BE2C (cell line): ENCODE measurements around the gene MGMT.

Source experiments
- DNase-seq: peaks from one replicate; pipeline ENCODE4 v3.0.0-alpha.2; 2020
- H3K27me3 ChIP-seq: fragments of 250-450 bp; sonication (Bioruptor Pico); 2 replicates; pipeline ENCODE4 v1.5.1; 2020; ENCODE audit warnings: mild to moderate bottlenecking
- H3K36me3 ChIP-seq: fragments of 250-450 bp; sonication (Bioruptor Pico); 2 replicates; pipeline ENCODE4 v1.5.1; 2020; ENCODE audit warnings: mild to moderate bottlenecking
- H3K4me1 ChIP-seq: fragments of 250-450 bp; sonication (Bioruptor Pico); 2 replicates; pipeline ENCODE4 v1.5.1; 2020
- H3K4me3 ChIP-seq: 2 replicates; pipeline ENCODE4 v1.5.1; 2011; ENCODE audit warnings: low read depth, low read length
- H3K9me3 ChIP-seq: fragments of 250-450 bp; sonication (Bioruptor Pico); 2 replicates; pipeline ENCODE4 v1.5.1; 2020
- TF ChIP-seq, protein P1 (sequence below): IDR thresholded peaks from 2 replicates; pipeline ENCODE4 v1.5.1; 2012; ENCODE audit warnings: mild to moderate bottlenecking, low read depth, low read length

MGMT gene

DNA sequence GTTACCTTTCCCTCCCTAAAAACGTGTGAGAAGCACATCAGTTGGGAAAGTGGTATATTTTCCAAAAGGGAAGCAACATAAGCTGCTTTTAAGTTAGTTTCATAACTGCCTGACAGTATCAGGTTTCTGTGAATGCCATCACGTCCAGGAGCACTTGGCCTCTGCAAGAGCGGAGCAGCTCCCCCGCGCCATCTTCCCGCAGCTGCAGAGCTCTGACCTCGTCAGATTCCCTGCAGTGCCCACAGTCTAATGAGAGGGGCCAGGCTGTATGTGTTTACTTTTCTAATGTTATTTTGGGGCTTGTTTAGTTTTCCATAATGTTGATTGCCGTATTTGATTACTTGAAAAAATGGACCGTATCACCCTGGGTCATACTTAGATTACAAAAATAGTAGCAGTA is 74.2 kb downstream of the MGMT start:
- H3K36me3 ChIP-seq = no peaks in the 10 kb centered on the region

DNA sequence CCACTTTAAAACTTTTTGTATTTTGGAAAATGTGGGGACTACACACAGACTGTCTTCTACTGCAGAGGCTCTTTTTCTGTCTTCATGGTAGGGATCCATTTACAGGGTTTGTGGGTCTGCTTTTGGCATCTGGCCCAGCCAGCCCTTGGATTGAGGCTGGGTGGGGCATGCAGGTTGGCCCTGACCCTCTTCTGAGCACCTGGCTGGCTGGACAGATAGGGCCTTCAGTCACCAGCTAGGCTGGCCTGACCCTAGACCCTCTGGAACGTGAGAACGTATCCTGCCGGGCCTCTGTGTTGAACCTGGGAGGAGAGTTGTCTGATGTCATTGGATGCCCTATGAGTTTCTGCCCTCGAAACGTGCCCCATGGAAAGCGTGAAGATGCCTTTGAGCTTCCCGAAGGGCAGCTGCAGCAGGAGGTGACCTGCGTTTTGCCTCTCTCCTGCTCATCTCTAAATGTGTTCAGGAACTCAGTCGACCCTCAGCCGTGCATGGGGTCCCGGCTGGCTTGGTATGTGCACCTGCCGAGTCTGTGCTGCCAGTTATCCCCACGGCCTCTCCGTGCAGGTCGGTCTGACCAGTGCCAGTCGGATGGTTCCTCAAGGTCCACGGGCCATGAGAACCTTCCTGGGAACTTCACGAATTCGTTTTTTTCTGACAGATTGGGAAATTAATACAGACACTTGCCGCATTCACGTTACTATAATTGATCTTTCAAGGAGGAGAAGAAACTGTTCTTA is 74.9 kb downstream of the MGMT start:
- Histone ChIP-seq H3K4me3 (no peak overlapping the region), H3K27me3 (no peaks in the 10 kb centered on the region), H3K9me3 (no peaks in the 10 kb centered on the region), H3K4me1 (no peaks in the 10 kb centered on the region), H3K36me3 (no peaks in the 10 kb centered on the region)
- no peak for DNase-seq
- TF ChIP-seq, protein P1, sequence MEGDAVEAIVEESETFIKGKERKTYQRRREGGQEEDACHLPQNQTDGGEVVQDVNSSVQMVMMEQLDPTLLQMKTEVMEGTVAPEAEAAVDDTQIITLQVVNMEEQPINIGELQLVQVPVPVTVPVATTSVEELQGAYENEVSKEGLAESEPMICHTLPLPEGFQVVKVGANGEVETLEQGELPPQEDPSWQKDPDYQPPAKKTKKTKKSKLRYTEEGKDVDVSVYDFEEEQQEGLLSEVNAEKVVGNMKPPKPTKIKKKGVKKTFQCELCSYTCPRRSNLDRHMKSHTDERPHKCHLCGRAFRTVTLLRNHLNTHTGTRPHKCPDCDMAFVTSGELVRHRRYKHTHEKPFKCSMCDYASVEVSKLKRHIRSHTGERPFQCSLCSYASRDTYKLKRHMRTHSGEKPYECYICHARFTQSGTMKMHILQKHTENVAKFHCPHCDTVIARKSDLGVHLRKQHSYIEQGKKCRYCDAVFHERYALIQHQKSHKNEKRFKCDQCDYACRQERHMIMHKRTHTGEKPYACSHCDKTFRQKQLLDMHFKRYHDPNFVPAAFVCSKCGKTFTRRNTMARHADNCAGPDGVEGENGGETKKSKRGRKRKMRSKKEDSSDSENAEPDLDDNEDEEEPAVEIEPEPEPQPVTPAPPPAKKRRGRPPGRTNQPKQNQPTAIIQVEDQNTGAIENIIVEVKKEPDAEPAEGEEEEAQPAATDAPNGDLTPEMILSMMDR = no peak

More for the DNA sequence above, 74.2 kb downstream of the MGMT start:
- no peak for DNase-seq
- Histone ChIP-seq H3K4me3 (no peak overlapping the region), H3K9me3 (no peaks in the 10 kb centered on the region), H3K4me1 (no peaks in the 10 kb centered on the region), H3K27me3 (no peaks in the 10 kb centered on the region)
- TF ChIP-seq, protein P1 = no peak

DNA sequence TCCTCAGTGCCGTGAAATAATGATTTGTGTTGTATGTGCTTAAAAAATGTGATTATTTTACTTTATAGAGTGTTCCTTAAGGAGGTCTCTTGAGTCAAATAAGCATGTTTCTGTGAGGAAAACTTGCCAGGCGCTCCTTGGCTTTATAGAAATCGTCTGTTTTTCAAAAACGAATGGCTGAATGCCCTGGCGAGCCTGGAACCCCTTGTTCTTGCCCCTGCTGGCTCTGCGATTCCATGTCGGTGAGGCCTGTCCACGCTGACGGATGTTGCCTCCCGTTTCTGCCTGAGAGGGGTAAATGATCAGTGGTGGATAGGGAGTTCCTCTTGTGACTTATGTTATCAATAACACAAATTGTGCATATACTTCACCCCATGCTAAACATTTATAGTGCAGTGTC is 75.5 kb downstream of the MGMT start:
- no peak for DNase-seq
- Histone ChIP-seq H3K4me3 (no peak overlapping the region), H3K27me3 (no peaks in the 10 kb centered on the region), H3K4me1 (no peaks in the 10 kb centered on the region), H3K9me3 (no peaks in the 10 kb centered on the region), H3K36me3 (no peaks in the 10 kb centered on the region)
- TF ChIP-seq, protein P1 = no peak

DNA sequence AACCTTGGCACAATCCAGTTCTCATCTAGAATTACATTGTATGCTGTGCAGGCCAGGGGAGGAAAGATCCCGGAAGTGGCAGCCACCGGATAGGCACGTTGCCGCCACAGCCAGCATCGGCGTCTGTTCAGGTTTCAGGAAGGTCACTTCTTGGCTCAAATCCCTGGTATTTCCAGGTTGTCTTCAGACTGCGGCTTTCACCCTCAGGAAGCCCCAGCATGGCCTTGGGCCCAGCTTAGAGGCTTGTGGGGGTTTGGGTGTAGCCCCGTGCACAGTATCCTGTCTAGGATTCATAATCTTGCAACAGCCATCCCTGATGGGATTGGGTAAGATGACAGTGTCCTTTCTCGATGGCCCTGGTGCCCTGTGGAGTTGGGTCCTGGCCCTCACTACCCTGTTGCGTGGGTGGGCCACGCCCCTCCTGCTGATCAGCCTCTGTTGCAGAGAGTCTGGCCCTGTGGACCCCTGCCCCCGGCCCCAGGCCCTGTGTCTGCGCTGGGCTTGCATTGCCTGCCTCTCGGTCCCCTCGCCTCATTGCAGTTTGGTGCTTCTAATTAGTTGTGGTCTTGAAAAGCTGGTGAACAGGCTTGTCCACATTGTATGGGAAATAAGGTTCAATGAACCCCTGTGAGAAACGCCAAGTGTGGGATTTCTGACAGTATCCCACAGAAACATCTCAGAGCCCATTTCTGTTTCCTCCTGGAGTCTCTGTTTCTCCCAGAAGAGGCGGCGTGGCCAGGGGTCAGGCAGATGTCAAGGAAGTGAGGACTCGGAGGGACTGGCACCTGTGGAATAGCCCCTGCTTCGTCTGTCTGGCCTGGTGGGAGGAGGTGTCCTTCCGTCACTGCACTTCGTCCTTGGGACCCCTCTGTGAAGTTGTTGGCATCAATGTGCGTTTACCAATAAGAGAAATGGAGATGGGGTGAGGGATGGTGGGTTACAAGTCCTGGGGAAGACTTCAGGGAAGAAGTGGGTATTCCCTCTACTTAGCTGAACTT is 77.5 kb downstream of the MGMT start:
- TF ChIP-seq, protein P1 = no peak
- H3K9me3 ChIP-seq = no peaks in the 10 kb centered on the region
- H3K4me1 ChIP-seq = no peaks in the 10 kb centered on the region
- no peaks in the 10 kb centered on the region for H3K36me3 ChIP-seq
- no peak for DNase-seq
- H3K27me3 ChIP-seq = no peaks in the 10 kb centered on the region
- no peak overlapping the region for H3K4me3 ChIP-seq

DNA sequence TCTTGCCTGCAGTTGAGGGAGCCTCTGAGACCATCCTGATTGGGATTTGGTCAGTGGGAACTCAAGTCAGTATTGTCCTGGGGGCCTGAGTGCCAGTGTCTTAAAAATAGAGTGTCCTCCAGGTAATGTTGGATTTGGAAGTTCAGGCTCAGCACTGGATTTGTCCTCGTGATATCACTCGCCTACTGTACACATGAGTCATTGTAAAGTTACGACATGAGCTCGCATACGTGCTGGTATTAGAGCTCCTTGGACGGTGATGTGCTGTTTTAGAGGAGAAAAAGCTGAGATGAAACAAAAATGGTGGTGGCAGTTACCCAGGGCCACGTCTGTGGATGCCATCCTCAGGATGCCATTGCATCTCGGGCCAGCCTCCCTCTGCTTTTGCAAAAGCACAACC is 78.2 kb downstream of the MGMT start:
- H3K4me3 ChIP-seq = no peak overlapping the region
- no peak for DNase-seq
- no peaks in the 10 kb centered on the region for H3K27me3 ChIP-seq
- TF ChIP-seq, protein P1 = no peak
- no peaks in the 10 kb centered on the region for H3K36me3 ChIP-seq
- H3K9me3 ChIP-seq = no peaks in the 10 kb centered on the region
- H3K4me1 ChIP-seq = no peaks in the 10 kb centered on the region

DNA sequence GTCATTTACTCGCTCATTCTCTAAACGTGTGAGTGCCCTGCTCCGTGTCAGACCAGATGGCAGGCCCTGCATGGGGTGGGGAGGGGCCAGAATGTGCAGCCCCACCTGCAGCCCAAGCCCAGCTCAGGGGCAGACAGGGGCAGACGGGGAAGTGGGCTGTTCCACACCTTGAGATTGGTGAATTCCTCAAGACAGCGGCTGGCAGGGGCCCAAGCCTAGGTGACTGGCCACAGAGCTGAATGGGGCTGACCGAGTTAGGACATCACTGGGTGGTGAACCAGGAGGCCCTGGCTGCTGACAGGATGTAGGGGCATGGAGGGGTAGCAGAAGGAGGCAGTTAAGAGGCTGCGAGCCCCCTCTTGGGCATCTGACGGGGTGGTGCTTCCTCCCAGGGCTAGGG is 79.1 kb downstream of the MGMT start:
- Histone ChIP-seq H3K4me1 (no peaks in the 10 kb centered on the region), H3K4me3 (no peak overlapping the region), H3K9me3 (no peaks in the 10 kb centered on the region), H3K36me3 (no peaks in the 10 kb centered on the region), H3K27me3 (no peaks in the 10 kb centered on the region)
- TF ChIP-seq, protein P1 = no peak
- no peak for DNase-seq
